WI38 (cell line): ENCODE results near the gene LYRM1.

Experiments used
- H3K4me3 ChIP-seq: 2 replicates; pipeline ENCODE4 v1.5.1; 2011; ENCODE audit warnings: low read depth, mild to moderate bottlenecking, control low read depth, low read length
- TF ChIP-seq, protein P1 (sequence below): IDR thresholded peaks from 2 replicates; pipeline ENCODE4 v1.5.1; 2012; ENCODE audit warnings: low read depth, mild to moderate bottlenecking, control low read depth, low read length

The LYRM1 gene

DNA sequence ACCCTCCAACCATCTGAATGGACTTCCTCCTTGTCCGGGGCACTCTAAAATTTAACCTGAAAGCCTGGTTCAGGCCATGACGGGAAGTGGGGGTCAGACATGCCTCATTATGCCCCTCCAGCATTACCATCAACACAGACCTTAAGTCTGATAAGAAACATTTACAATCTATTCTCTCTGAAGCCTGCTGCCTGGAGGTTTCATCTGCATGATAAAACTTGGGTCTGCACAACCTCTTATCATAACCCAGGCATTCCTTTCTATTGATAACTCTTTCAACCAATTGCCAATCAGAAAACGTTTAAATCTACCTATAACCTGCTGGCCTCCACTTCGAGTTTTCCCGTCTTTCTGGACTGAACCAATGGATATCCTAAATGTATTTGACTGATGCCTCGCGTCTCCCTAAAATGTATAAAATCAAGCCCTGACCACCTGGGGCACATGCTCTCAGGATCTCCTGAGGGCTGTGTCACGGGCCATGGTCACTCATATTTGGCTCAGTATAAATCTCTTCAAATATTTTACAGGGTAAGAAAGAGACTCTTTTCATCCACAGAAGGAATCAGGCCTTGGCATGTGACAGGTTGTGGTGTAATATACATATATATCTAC is 45.6 kb downstream of the LYRM1 start:
- H3K4me3 ChIP-seq = no peak overlapping the region
- TF ChIP-seq, protein P1, sequence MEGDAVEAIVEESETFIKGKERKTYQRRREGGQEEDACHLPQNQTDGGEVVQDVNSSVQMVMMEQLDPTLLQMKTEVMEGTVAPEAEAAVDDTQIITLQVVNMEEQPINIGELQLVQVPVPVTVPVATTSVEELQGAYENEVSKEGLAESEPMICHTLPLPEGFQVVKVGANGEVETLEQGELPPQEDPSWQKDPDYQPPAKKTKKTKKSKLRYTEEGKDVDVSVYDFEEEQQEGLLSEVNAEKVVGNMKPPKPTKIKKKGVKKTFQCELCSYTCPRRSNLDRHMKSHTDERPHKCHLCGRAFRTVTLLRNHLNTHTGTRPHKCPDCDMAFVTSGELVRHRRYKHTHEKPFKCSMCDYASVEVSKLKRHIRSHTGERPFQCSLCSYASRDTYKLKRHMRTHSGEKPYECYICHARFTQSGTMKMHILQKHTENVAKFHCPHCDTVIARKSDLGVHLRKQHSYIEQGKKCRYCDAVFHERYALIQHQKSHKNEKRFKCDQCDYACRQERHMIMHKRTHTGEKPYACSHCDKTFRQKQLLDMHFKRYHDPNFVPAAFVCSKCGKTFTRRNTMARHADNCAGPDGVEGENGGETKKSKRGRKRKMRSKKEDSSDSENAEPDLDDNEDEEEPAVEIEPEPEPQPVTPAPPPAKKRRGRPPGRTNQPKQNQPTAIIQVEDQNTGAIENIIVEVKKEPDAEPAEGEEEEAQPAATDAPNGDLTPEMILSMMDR = no peak

DNA sequence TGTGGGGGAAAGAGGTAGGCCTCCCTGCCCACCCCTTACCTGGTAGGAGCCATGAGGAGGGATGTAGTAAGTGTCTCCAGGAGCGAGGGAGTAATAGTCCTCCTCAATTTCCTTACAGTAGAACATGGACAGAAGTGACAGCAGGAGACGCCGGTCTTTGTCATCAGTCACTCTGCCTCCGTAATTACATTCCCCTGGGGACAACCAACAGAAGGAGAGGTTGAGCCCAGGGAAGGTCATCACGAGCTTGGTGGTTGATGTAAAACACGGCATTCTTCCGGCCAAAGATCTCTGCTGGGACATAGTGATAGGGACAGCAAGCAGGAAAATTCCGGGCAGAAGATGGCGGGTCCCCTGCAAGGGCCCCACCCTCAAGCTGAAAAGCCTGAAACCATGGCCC is 47.9 kb downstream of the LYRM1 start:
- H3K4me3 ChIP-seq = no peak overlapping the region
- TF ChIP-seq, protein P1 = no peak

DNA sequence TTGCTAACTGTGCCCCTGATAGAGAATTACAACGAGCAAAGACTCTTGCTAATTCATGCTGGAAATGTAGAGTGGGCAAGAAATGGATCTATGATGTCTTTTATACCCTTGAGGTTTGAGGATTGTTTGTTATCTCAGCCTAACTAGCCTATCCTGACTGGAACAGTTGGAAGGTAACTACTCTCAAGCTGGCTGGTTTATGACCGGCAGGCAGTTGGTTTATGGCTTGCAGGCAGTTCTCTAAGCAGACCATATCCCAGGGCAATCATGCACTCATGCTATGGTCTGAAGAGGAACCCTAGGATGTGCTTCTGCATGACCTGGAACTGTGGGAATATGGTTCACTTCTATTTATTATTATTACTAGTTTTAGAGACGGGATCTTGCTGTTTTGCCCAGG is 49.1 kb downstream of the LYRM1 start:
- TF ChIP-seq, protein P1 = no peak
- H3K4me3 ChIP-seq = no peak overlapping the region

DNA sequence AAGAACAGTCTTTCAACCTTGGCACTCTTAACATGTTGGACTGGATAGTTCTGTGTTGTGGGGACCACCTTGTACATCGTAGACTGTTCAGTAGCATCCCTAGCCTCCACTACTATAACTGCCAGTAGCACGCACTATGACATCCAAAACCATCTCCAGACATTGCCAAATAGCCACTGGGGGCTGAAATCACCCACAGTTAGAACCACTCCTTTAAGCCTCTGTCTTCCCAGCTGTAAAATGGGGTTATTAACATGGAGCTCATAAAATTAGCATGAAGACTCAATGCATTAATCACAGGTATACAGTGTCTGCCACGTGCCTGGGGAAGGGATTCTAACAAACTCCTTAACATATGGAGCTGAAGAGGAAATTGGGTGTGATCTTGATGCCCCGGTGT is 49.7 kb downstream of the LYRM1 start:
- H3K4me3 ChIP-seq = no peak overlapping the region
- TF ChIP-seq, protein P1 = no peak

DNA sequence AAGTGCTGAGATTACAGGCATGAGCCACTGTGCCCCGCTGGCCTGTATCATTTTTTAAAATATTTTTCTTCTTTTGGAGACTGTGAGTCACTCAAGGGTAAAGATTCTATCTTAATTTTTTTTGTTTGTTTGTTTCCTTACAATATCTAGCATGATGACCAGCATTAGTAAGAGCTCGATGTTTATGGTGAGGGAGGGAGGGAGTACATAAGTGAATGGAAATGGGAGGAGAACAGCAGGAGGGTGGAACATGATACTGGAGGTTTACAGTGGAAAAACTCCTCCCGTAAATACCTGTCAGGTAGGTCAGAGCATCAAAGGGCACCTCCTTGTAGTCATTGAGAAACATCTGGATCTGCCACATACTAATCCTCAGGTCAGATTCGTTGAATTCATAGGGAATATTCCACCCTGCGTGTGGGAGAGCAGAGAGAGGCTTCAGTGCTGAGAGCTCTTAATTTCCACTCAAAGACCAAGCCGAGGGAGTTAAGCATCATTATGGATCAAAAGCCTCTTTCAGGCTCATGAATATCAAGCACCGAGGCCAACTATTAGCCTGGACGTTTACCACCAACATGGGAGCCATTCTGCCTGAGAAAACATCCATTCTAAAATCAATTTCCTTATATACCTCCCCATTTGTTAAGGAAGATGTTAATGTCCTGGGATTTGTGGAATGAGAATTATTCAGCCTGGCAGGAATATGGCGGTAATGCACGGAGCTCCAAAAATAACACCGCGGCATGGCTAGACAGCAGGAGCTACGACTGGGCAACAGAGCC is 51.8 kb downstream of the LYRM1 start:
- TF ChIP-seq, protein P1 = no peak

DNA sequence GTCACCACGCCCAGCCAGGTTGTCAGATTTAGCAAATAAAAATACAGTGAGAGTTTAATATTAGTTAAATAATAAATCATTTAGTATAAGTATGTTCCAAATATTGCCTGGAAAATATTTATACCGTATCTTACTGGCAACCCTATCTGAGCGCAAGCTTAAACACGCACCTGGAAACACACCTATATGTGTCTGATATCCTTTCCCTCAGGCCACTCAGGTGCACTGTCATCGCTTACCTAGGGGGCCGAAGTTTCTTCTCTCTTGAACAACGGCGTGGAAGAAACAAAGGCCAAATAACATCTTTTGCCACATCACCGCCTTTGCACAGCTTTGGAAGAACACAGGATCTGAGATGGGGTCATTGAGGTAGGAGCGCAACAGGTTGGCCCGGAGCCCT is 54.0 kb downstream of the LYRM1 start:
- TF ChIP-seq, protein P1 = no peak
- no peak overlapping the region for H3K4me3 ChIP-seq

More for the DNA sequence above, 51.8 kb downstream of the LYRM1 start:
- no peak overlapping the region for H3K4me3 ChIP-seq

DNA sequence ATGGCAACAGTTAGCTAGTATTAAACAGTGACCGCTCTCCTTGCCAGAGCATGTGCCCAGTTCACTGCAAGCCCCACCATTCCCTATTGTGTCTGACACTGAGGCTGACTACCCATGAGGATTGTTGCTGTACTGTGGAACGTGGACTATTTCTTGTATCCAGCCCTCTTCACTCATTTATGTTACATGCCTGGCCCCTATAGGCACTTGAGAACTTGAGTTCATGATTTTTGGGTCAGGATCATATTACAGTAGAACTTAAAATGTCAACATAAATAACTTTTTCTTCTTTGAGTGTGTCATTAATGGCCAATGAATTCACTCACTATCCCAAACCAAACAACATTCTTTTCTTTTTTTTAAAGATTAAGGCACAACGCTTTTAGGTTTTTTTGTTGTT is 55.7 kb downstream of the LYRM1 start:
- TF ChIP-seq, protein P1 = no peak
- no peak overlapping the region for H3K4me3 ChIP-seq
